H1 (cell line): ENCODE results near the gene NEK9. TPM values are rescaled to one million over a fixed set of nuclear protein-coding genes. Genes with fewer than 3 reads are reported as not detected.

Experiments used
- CTCF ChIA-PET: fragments of 300-600 bp; sonication (Branson Sonifier 250); formaldehyde crosslinking; loops from one replicate; lab custom pipeline; 2021; ENCODE audit not compliant: partially characterized antibody; lab: Charles Lee
- POLR2A ChIA-PET: fragments of 300-600 bp; sonication (Branson Sonifier 250); formaldehyde crosslinking; loops from one replicate; lab custom pipeline; 2021; ENCODE audit warnings: inconsistent platforms; ENCODE audit not compliant: partially characterized antibody; lab: Charles Lee
- DNase-seq, 2 experiments: peaks; one replicate each; pipeline versions ENCODE4 v3.0.0 to v3.0.0-alpha.2; 2010 to 2022; ENCODE audit warnings: low spot score in 2 of 2, low read depth in 1 of 2, mixed read lengths in 1 of 2
- FAIRE-seq: peaks from 2 replicates; lab custom pipeline; 2011; peaks lifted over from hg19 to GRCh38; lab: Jason Lieb, UNC
- H2AFZ ChIP-seq: 2 replicates; pipeline ENCODE4 v1.8.1; 2012; ENCODE audit warnings: low read length, inconsistent platforms
- H2AK5ac ChIP-seq: 2 replicates; pipeline ENCODE4 v1.6.1; 2013; ENCODE audit warnings: low read depth, low read length
- H2BK120ac ChIP-seq: replicated peaks from 2 replicates; pipeline ENCODE3; 2013; ENCODE audit warnings: low read depth, low read length, inconsistent platforms
- H2BK12ac ChIP-seq: 2 replicates; pipeline ENCODE4 v1.6.1; 2013; ENCODE audit warnings: low read depth, low read length
- H2BK15ac ChIP-seq: 2 replicates; pipeline ENCODE4 v1.6.1; 2013; ENCODE audit warnings: low read length
- H2BK20ac ChIP-seq: 2 replicates; pipeline ENCODE4 v1.6.1; 2013; ENCODE audit warnings: low read length
- H2BK5ac ChIP-seq: 2 replicates; pipeline ENCODE4 v1.6.1; 2013; ENCODE audit warnings: low read depth, low read length
- H3K14ac ChIP-seq: 2 replicates; pipeline ENCODE4 v1.6.1; 2013; ENCODE audit warnings: inconsistent platforms; ENCODE audit not compliant: insufficient read length
- H3K18ac ChIP-seq: 2 replicates; pipeline ENCODE4 v1.6.1; 2013; ENCODE audit warnings: low read length; ENCODE audit errors: extremely low read depth
- H3K23ac ChIP-seq: 2 replicates; pipeline ENCODE4 v1.6.1; 2013; ENCODE audit warnings: inconsistent platforms; ENCODE audit not compliant: insufficient read length
- H3K23me2 ChIP-seq: 2 replicates; pipeline ENCODE4 v1.6.1; 2013; ENCODE audit warnings: low read depth, low read length
- H3K27ac ChIP-seq: 2 replicates; pipeline ENCODE4 v1.6.1; 2011; ENCODE audit warnings: low read depth, low read length, inconsistent platforms
- H3K27me3 ChIP-seq, 4 experiments: replicated peaks in 1 of 4; 1 replicate in 1 of 4; 2 replicates in 3 of 4; pipeline versions ENCODE4 v1.6.1 to v1.8.1; 2011 to 2013; ENCODE audit warnings: low read length in 3 of 4, mild to moderate bottlenecking in 3 of 4, inconsistent platforms in 2 of 4, mixed read lengths in 2 of 4, moderate library complexity in 1 of 4; ENCODE audit not compliant: control insufficient read depth in 3 of 4, insufficient read depth in 3 of 4; ENCODE audit errors: extremely low read depth in 1 of 4
- H3K36me3 ChIP-seq, 4 experiments: 2 replicates each; pipeline versions ENCODE4 v1.6.1 to v1.8.1; 2011 to 2013; ENCODE audit warnings: mild to moderate bottlenecking in 4 of 4, low read length in 3 of 4, moderate library complexity in 2 of 4, control low read depth in 1 of 4, inconsistent platforms in 1 of 4; ENCODE audit not compliant: insufficient read depth in 4 of 4, control insufficient read depth in 2 of 4
- H3K4ac ChIP-seq: replicated peaks from 2 replicates; pipeline ENCODE3; 2013; ENCODE audit warnings: low read length, low read depth, mixed read lengths, inconsistent platforms; ENCODE audit not compliant: insufficient read length
- H3K4me1 ChIP-seq, 4 experiments: replicated peaks in 1 of 4; 1 replicate in 1 of 4; 2 replicates in 3 of 4; pipeline versions ENCODE4 v1.6.1 to v1.8.1; 2011 to 2013; ENCODE audit warnings: low read length in 3 of 4, inconsistent platforms in 2 of 4, mixed read lengths in 1 of 4; ENCODE audit not compliant: insufficient read depth in 4 of 4, control insufficient read depth in 3 of 4
- H3K4me2 ChIP-seq, 2 experiments: 2 replicates each; pipeline versions ENCODE4 v1.6.1 to v1.8.1; 2011 to 2013; ENCODE audit warnings: low read depth in 2 of 2, low read length in 2 of 2, control low read depth in 1 of 2, inconsistent platforms in 1 of 2, mild to moderate bottlenecking in 1 of 2; ENCODE audit not compliant: insufficient read depth in 1 of 2
- H3K4me3 ChIP-seq, 4 experiments: fragments of 200-600, 300-600 bp in 1 of 4; sonication (generic), shearing (Covaris generic), sonication (Bioruptor Twin) in 1 of 4; 2 replicates each; pipeline versions ENCODE4 v1.5.1 to v1.8.1; 2011 to 2016; ENCODE audit warnings: low read length in 4 of 4, low read depth in 3 of 4, control low read depth in 2 of 4, inconsistent platforms in 2 of 4, mild to moderate bottlenecking in 2 of 4, mixed read lengths in 1 of 4, moderate library complexity in 1 of 4; ENCODE audit not compliant: insufficient read depth in 2 of 4; ENCODE audit errors: extremely low read depth in 1 of 4
- H3K56ac ChIP-seq: replicated peaks from 2 replicates; pipeline ENCODE3; 2013; ENCODE audit warnings: low read depth, mild to moderate bottlenecking, mixed read lengths, low read length, inconsistent platforms; ENCODE audit not compliant: insufficient read length
- H3K79me1 ChIP-seq: 2 replicates; pipeline ENCODE4 v1.6.1; 2013; ENCODE audit warnings: low read depth, low read length, control low read depth
- H3K79me2 ChIP-seq, 2 experiments: 2 replicates each; pipeline versions ENCODE4 v1.6.1 to v1.8.1; 2012 to 2013; ENCODE audit warnings: low read length in 2 of 2, mild to moderate bottlenecking in 2 of 2, inconsistent platforms in 1 of 2; ENCODE audit not compliant: insufficient read depth in 2 of 2, control insufficient read depth in 1 of 2
- H3K9ac ChIP-seq, 4 experiments: replicated peaks in 1 of 4; 1 replicate in 1 of 4; 2 replicates in 3 of 4; pipeline versions ENCODE4 v1.6.1 to v1.8.1; 2011 to 2013; ENCODE audit warnings: low read depth in 3 of 4, low read length in 3 of 4, control low read depth in 2 of 4, mild to moderate bottlenecking in 2 of 4, moderate library complexity in 2 of 4, inconsistent platforms in 1 of 4; ENCODE audit errors: extremely low read depth in 1 of 4
- H3K9me3 ChIP-seq, 2 experiments: 2 replicates each; pipeline versions ENCODE4 v1.6.1 to v1.8.1; 2012 to 2013; ENCODE audit warnings: mild to moderate bottlenecking in 2 of 2, moderate library complexity in 2 of 2, control low read depth in 1 of 2, inconsistent platforms in 1 of 2, low read depth in 1 of 2, low read length in 1 of 2, mixed read lengths in 1 of 2; ENCODE audit not compliant: insufficient read depth in 2 of 2
- H4K20me1 ChIP-seq, 2 experiments: replicated peaks in 1 of 2; 2 replicates each; pipeline versions ENCODE3 to v1.8.1; 2011 to 2013; ENCODE audit warnings: inconsistent platforms in 2 of 2, low read length in 2 of 2, mild to moderate bottlenecking in 1 of 2; ENCODE audit not compliant: insufficient read depth in 2 of 2, control insufficient read depth in 1 of 2
- H4K5ac ChIP-seq: 2 replicates; pipeline ENCODE4 v1.6.1; 2013; ENCODE audit warnings: low read length, low read depth, mixed read lengths, inconsistent platforms; ENCODE audit not compliant: insufficient read length
- H4K8ac ChIP-seq: 2 replicates; pipeline ENCODE4 v1.8.0; 2013; ENCODE audit warnings: mild to moderate bottlenecking, moderate library complexity, low read length, inconsistent platforms; ENCODE audit not compliant: insufficient read depth; ENCODE audit errors: extremely low read depth
- H4K91ac ChIP-seq: replicated peaks from 2 replicates; pipeline ENCODE3; 2013; ENCODE audit warnings: low read length, mixed read lengths, inconsistent platforms; ENCODE audit not compliant: insufficient read length
- HDAC2 ChIP-seq, 2 experiments: fragments of 300-600 bp in 1 of 2; sonication (generic) in 1 of 2; IDR thresholded peaks; 2 replicates each; pipeline ENCODE4 v1.6.1; 2011 to 2012; ENCODE audit warnings: low read depth in 2 of 2, low read length in 2 of 2, mild to moderate bottlenecking in 2 of 2, moderate library complexity in 2 of 2, borderline replicate concordance in 1 of 2, inconsistent platforms in 1 of 2
- KDM1A ChIP-seq: fragments of 200-600, 300-600 bp; sonication (generic); IDR thresholded peaks from 2 replicates; pipeline ENCODE4 v1.7.1; 2016; ENCODE audit warnings: mild to moderate bottlenecking, low read length, borderline replicate concordance
- MAFK ChIP-seq: IDR thresholded peaks from 2 replicates; pipeline ENCODE4 v1.6.1; 2012; ENCODE audit warnings: low read depth, mild to moderate bottlenecking, improper control_type of control experiment, low read length
- NANOG ChIP-seq: IDR thresholded peaks from 2 replicates; pipeline ENCODE4 v1.6.1; 2011; ENCODE audit warnings: low read length, low read depth, mild to moderate bottlenecking, inconsistent platforms; ENCODE audit not compliant: insufficient read depth, poor library complexity, severe bottlenecking
- RXRA ChIP-seq: IDR thresholded peaks from 2 replicates; pipeline ENCODE4 v1.6.1; 2011; ENCODE audit warnings: low read depth, mild to moderate bottlenecking, low read length, moderate library complexity; ENCODE audit not compliant: insufficient read depth
- SAP30 ChIP-seq: fragments of 300-600 bp; sonication (generic); IDR thresholded peaks from 2 replicates; pipeline ENCODE4 v1.7.1; 2012; ENCODE audit warnings: low read length, moderate library complexity, mild to moderate bottlenecking, inconsistent platforms; ENCODE audit not compliant: insufficient read depth, insufficient replicate concordance
- SUZ12 ChIP-seq: fragments of 200-600 bp; sonication (generic); IDR thresholded peaks from 2 replicates; pipeline ENCODE4 v1.6.1; 2012; ENCODE audit warnings: mild to moderate bottlenecking, inconsistent platforms, low read length, moderate library complexity, mixed read lengths
- TEAD4 ChIP-seq: IDR thresholded peaks from 2 replicates; pipeline ENCODE4 v1.6.1; 2012; ENCODE audit warnings: low read depth, low read length, inconsistent platforms, mixed read lengths
- YY1 ChIP-seq: IDR thresholded peaks from 2 replicates; pipeline ENCODE4 v1.6.1; 2011; ENCODE audit warnings: low read depth, mild to moderate bottlenecking, low read length
- WGBS, 2 experiments: shearing (Covaris generic) in 1 of 2; methylation state at CpG; one replicate each; pipeline versions ENCODE4 v1.1.6 to v1.1.7; 2013 to 2015; ENCODE audit warnings: low lambda C conversion rate in 2 of 2, mixed read lengths in 2 of 2, inconsistent platforms in 1 of 2, low coverage in 1 of 2, missing lambda C conversion rate in 1 of 2; ENCODE audit not compliant: insufficient replicate concordance in 2 of 2, insufficient coverage in 1 of 2, insufficient read length in 1 of 2; ENCODE audit errors: extremely low coverage in 1 of 2, missing lambda C conversion rate in 1 of 2; 5-methylcytosine and 5-hydroxymethylcytosine counted together
- polyA plus RNA-seq, 7 experiments: library from polyadenylated mRNA; depleted of rRNA in 3 of 7; stranded (reverse) in 5 of 7; unstranded in 2 of 7; fragments of >200 nt in 5 of 7; fragments of 200-250 nt in 2 of 7; gene quantifications; 1 replicate in 5 of 7; 2 replicates in 1 of 7; 4 replicates in 1 of 7; pipeline versions ENCODE4 v1.2.1 to v1.2.3, GENCODE V29; 2011 to 2013; ENCODE audit warnings: missing spikeins in 2 of 7, mixed read lengths in 2 of 7
- total RNA-seq: library from RNA; stranded (reverse); fragmentation: NEBNext Ultra II Directional; extraction: Animal tissue kit (Norgen Biotek cat#: 25700); gene quantifications from 2 replicates; pipeline ENCODE4 v1.2.1, GENCODE V29; 2021

NEK9 gene
- total and polyA plus RNA-seq, 2 of the 8 experiments (the other 6 are each of a cell fraction or from before 2014, with no cell fraction given), result 16.0 to 43.6 TPM

- H2BK120ac ChIP-seq, result no peak overlapping the region
- peak overlapping the region; percentile 10; the same call in 1 of the 2 replicates for H2AK5ac ChIP-seq
- H3K36me3 ChIP-seq, result peaks cover 0 to 8% (median 1%) of the 10 kb centered on the region in 4 experiments; a peak in 4 of 8 replicates
- no peaks in the 10 kb centered on the region for H3K27me3 ChIP-seq
- no peak overlapping the region for H3K4me3 ChIP-seq
- no peaks in the 10 kb centered on the region for H3K23me2 ChIP-seq
- H2BK15ac ChIP-seq, result no peak overlapping the region
- peak overlapping the region; percentile 26; the same call in 1 of the 2 replicates for H2BK5ac ChIP-seq
- no peak overlapping the region; the same call in 1 of the 2 replicates for H2BK12ac ChIP-seq
- POLR2A ChIA-PET, result no interaction called here
- H3K23ac ChIP-seq, result no peak overlapping the region
- DNase-seq (peak in 1 of 2 experiments; percentile 57), FAIRE-seq (no peak)
- H3K4ac ChIP-seq, result no peak overlapping the region
- peak overlapping the region; percentile 25 for H4K5ac ChIP-seq
- H2BK20ac ChIP-seq, result no peak overlapping the region
- no peak overlapping the region for H4K8ac ChIP-seq
- WGBS, 2 experiments, result 61% methylated on average over 11 of the region's 13 CpGs; no CpG with 5 or more reads in 1 of the 2 experiments
- CTCF ChIA-PET, result interaction anchor here (0.7 to 1.2 kb wide), 6 partner anchors 23 to 154 kb away, joined by 3 to 4 read pairs (median 3); no protein-coding TSS in a partner anchor
- H4K91ac ChIP-seq, result no peak overlapping the region
- peak overlapping the region; percentile 64 for H3K27ac ChIP-seq
- H4K20me1 ChIP-seq, result no peaks in the 10 kb centered on the region
- H3K4me1 ChIP-seq, result peaks cover 0 to 5% (median 1%) of the 10 kb centered on the region in 4 experiments; a peak in 2 of 7 replicates
- no peaks in the 10 kb centered on the region for H3K79me2 ChIP-seq
- H3K4me2 ChIP-seq, result peak overlapping the region; percentile 16 to 43; a peak in 3 of 4 replicates
- no peaks in the 10 kb centered on the region for H3K9me3 ChIP-seq
- no peak overlapping the region for H3K14ac ChIP-seq
- H2AFZ ChIP-seq, result no peak overlapping the region
- no peak overlapping the region for H3K18ac ChIP-seq
- no peaks in the 10 kb centered on the region; the same call in 1 of the 2 replicates for H3K79me1 ChIP-seq
- peak overlapping the region in 1 of 4 experiments; percentile 63; a peak in 1 of 7 replicates for H3K9ac ChIP-seq
- H3K56ac ChIP-seq, result no peak overlapping the region
- TF ChIP-seq RXRA, result no peak
- no peak for TF ChIP-seq MAFK
- no peak for TF ChIP-seq SAP30
- TF ChIP-seq YY1, result no peak
- peak; percentile 65; the same call in 1 of the 2 replicates for TF ChIP-seq TEAD4
- no peak for TF ChIP-seq KDM1A
- TF ChIP-seq HDAC2 (IDR thresholded peaks at IDR 0.05; ENCODE audit: borderline replicate concordance in 1 of 2, low read depth in 2 of 2, low read length in 2 of 2), result no peak
- TF ChIP-seq NANOG, result no peak
- TF ChIP-seq SUZ12, result no peak
Observed at GRCh38 chr14:75147423-75148071, 20.7 kb upstream of the NEK9 start.
